ENCODE measurements around the gene DOP1A.
A peak's percentile ranks its signal among the peaks of the same experiment; 100 is the strongest.
"Not testable (repeated sequence)": the region's sequence is repeated elsewhere in the genome, so short reads cannot be mapped to it uniquely, and the experiment has no call there.

Gene DOP1A

DNA sequence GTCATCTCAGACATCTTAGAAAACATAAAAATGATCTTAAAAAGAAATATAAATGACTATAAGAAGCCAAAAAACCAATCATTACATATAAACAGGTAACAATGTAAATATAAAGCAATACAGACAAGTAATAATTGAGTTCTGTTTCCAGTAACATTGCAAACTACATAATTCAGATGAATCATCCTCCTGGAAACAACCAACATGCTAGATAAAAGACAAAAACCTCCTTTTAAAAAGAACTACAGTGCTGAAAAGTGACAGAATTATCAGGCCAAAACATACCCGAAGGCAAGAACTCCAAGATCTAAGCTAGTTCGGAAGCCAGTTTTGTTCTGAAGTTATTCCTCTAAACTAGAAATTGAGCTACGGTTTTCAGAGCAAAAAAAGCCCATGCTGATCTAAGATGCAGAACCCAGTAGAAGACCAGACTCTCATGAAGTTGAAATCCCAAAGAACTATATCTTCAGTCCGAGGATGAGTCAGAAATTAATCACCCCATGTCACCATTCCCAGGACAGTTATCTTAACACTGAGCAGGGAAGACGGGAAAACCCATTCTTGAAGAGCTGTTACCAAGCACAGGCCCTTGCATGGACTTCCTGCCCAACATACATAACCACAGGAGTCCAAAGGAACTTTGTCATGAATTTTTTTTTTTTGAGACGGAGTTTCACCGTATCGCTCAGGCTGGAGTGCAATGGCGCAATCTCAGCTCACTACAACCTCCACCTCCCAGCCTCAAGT, 115.8 kb downstream of the DOP1A start:
- no peak overlapping the region for H3K4me3 ChIP-seq (ENCODE audit: low read depth, low read length)
- no peak for DNase-seq (ENCODE audit: low read depth)
- TF ChIP-seq, protein P1, sequence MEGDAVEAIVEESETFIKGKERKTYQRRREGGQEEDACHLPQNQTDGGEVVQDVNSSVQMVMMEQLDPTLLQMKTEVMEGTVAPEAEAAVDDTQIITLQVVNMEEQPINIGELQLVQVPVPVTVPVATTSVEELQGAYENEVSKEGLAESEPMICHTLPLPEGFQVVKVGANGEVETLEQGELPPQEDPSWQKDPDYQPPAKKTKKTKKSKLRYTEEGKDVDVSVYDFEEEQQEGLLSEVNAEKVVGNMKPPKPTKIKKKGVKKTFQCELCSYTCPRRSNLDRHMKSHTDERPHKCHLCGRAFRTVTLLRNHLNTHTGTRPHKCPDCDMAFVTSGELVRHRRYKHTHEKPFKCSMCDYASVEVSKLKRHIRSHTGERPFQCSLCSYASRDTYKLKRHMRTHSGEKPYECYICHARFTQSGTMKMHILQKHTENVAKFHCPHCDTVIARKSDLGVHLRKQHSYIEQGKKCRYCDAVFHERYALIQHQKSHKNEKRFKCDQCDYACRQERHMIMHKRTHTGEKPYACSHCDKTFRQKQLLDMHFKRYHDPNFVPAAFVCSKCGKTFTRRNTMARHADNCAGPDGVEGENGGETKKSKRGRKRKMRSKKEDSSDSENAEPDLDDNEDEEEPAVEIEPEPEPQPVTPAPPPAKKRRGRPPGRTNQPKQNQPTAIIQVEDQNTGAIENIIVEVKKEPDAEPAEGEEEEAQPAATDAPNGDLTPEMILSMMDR (IDR thresholded peaks at IDR 0.05; ENCODE audit: insufficient read depth, low read depth, low read length, missing control alignments), result no peak

GRCh38 chr6:83185096-83185495, 117.6 kb downstream of the DOP1A start:
- no peak overlapping the region for H3K4me3 ChIP-seq (ENCODE audit: low read depth, low read length)
- TF ChIP-seq, protein P1 (IDR thresholded peaks at IDR 0.05; ENCODE audit: insufficient read depth, low read depth, low read length, missing control alignments), result no peak
- no peak for DNase-seq (ENCODE audit: low read depth)

- DNase-seq (ENCODE audit: low read depth), result no peak
- no peak overlapping the region for H3K4me3 ChIP-seq (ENCODE audit: low read depth, low read length)
- TF ChIP-seq, protein P1 (IDR thresholded peaks at IDR 0.05; ENCODE audit: insufficient read depth, low read depth, low read length, missing control alignments), result no peak
Observed at GRCh38 chr6:83188501-83188900, 121.0 kb downstream of the DOP1A start.

DNA sequence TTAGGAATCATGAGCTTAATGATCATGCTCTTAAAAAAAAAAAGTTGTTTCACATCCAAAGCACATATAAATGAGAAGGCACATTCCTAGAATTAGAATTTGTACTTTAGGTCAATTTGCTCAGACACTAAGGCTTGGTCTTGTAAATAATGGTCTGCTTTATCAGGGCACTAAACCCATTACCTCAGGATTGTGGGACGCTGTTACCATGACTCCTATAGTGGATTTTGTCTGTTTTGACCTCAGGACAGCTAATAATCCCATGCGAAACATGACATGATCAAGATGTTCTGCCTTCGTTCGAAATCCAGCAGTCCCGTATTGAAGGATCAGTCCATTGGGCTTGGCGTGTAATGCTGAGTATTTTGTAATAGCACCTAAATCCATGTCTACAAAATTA, 123.2 kb downstream of the DOP1A start:
- DNase-seq (ENCODE audit: low read depth), result no peak
- TF ChIP-seq, protein P1 (IDR thresholded peaks at IDR 0.05; ENCODE audit: insufficient read depth, low read depth, low read length, missing control alignments), result no peak
- no peak overlapping the region for H3K4me3 ChIP-seq (ENCODE audit: low read depth, low read length)

DNA sequence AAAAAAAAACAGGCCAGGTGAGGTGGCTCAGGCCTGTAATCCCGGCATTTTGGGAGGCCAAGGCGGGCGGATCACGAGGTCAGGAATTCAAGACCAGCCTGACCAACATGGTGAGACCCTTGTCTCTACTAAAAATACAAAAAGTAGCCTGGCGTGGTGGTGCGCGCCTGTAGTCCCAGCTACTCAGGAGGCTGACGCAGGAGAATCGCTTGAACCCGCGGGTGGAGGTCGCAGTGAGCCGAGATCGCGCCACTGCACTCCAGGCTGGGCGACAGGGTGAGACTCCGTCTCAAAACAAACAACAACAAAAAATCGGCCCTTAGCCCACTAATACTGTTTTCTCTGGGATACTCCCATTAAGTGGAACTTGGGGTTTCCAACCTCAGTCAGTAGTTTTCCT, 124.5 kb downstream of the DOP1A start:
- H3K4me3 ChIP-seq (ENCODE audit: low read depth, low read length), result peak overlapping the region; percentile 96
- DNase-seq (ENCODE audit: low read depth), result not testable (repeated sequence)

DNA sequence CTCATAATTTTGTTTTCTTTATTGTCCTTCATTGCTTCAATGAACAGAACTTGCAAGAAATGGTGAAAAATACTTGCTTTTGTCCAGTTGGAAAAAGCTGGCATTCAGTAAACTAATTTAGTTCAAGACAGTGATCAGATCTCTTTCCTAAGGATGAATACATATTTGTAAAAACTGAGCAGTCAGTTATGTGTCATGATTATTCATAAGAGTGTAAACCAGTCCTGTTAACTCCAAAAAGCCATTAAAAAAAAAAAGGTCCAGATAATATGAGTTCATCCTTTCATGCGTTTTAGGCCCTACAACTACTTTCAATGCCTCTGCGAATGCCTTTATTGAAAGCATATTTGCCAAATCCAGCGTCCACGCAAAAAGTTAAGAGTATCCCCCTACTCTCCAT, 125.0 kb downstream of the DOP1A start:
- TF ChIP-seq, protein P1 (IDR thresholded peaks at IDR 0.05; ENCODE audit: insufficient read depth, low read depth, low read length, missing control alignments), result no peak
- H3K4me3 ChIP-seq (ENCODE audit: low read depth, low read length), result peak overlapping the region; percentile 96
- no peak for DNase-seq (ENCODE audit: low read depth)

GRCh38 chr6:83192871-83193746, 125.6 kb downstream of the DOP1A start, which contains the start of the genes PGM3 and RWDD2A:
PGM3 (minus strand) TSS chr6:83193265; CDS start chr6:83191012, 2,253 bp downstream.
RWDD2A (plus strand) TSS chr6:83193357; CDS start chr6:83194452, 1,095 bp downstream.
- DNase-seq (ENCODE audit: low read depth), result peak; percentile 93
- TF ChIP-seq, protein P1 (IDR thresholded peaks at IDR 0.05; ENCODE audit: insufficient read depth, low read depth, low read length, missing control alignments), result no peak
- H3K4me3 ChIP-seq (ENCODE audit: low read depth, low read length), result peak within 1 kb of the TSS; percentile 96

Data from GM12865 (cell line).